ENCODE results near the gene CYB5B.

DNA sequence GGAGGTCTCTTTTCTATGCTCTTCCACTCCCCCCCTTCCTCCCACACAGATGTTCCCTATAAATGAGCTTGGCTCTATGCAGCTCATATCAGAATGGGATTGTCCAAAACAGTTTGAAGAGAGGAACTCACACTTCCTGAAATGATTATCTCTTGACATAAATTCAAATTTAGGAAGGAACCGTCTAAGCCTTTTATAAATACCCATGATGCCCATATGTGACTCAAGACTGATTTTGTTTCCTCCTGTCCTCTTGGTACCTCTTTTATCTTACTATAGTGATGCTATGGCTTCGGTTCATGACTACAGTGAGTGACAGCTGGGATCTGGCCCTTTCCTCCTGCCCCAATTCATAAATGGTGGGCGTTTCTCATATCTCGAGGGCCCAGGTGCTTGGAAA, 22.0 kb upstream of the CYB5B start:
- TF ChIP-seq, protein P1, sequence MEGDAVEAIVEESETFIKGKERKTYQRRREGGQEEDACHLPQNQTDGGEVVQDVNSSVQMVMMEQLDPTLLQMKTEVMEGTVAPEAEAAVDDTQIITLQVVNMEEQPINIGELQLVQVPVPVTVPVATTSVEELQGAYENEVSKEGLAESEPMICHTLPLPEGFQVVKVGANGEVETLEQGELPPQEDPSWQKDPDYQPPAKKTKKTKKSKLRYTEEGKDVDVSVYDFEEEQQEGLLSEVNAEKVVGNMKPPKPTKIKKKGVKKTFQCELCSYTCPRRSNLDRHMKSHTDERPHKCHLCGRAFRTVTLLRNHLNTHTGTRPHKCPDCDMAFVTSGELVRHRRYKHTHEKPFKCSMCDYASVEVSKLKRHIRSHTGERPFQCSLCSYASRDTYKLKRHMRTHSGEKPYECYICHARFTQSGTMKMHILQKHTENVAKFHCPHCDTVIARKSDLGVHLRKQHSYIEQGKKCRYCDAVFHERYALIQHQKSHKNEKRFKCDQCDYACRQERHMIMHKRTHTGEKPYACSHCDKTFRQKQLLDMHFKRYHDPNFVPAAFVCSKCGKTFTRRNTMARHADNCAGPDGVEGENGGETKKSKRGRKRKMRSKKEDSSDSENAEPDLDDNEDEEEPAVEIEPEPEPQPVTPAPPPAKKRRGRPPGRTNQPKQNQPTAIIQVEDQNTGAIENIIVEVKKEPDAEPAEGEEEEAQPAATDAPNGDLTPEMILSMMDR (conservative IDR thresholded peaks at IDR 0.05 in 1 of 2, IDR thresholded peaks at IDR 0.05 in 1 of 2; ENCODE audit: extremely low read depth in 1 of 2, insufficient read depth in 1 of 2, low read depth in 1 of 2, low read length in 2 of 2), result no peak
- no peak for TF ChIP-seq EZH2 (IDR thresholded peaks at IDR 0.05; ENCODE audit: borderline replicate concordance, low read length)

Data from mammary epithelial cell (primary cell).